ENCODE data around the gene NSMF. TPM values are rescaled to one million over a fixed set of nuclear protein-coding genes. Genes with fewer than 3 reads are reported as not detected.

NSMF gene
- total and polyA plus RNA-seq, 2 of the 8 experiments (the other 6 are each of a cell fraction or from before 2014, with no cell fraction given), result 56.7 to 65.1 TPM

DNA sequence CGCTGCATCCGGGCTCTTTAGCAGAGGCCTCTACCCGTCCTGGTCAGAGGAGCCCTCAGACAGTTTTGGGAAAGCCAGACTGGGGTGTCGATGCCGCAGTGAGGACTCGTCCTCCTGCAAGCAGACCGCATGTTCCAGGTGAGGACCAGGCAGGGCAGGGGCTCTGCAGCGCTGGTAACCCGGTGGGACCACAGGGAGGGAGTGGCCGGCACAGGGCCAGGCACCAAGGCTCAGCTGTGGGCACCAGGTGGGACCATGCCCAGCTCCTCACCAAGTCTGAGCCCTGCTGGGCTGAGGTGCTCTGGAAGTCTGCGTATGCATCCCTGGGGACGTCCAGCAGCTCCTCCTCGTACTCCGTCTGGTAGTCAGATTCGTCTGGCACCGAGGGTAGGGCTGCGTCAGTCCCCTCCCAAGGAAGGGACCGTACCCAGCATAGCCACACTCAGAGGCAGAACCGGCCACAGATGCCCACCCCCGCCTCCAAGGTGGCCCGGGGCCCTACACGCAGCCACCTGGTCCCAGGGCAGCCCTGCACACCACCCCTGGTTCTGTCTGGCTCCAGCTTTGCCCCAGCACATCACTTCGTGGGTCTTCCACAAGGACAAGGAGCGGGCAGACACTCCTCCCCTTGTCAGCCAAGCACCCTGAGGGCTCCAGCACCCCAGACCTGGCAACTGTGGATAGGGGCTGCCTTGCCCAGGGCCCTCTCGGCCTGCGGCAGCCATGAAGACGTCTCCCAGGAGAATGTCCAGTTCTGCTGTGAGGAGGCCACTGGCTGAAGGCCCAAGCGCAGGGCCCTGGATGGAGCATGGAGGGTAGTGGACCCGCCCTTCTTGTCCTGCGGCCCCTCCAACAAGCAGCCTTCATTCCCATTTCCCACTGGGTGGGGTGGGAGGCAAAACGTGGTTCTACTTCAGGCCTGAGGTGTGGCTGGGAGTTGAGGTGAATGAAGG lies 1.5 kb upstream of the NSMF start (continued):
- TF ChIP-seq HDAC2 (IDR thresholded peaks at IDR 0.05; ENCODE audit: borderline replicate concordance in 1 of 2, low read depth in 2 of 2, low read length in 2 of 2), result no peak
- TF ChIP-seq SIX5 (IDR thresholded peaks at IDR 0.05; ENCODE audit: low read depth, low read length), result no peak
- no peak for TF ChIP-seq KDM4A (IDR thresholded peaks at IDR 0.05; ENCODE audit: low read depth, low read length, severe bottlenecking)
- no peak for TF ChIP-seq RAD21 (IDR thresholded peaks at IDR 0.05 in 1 of 2, conservative IDR thresholded peaks at IDR 0.05 in 1 of 2; ENCODE audit: low read depth in 2 of 2, low read length in 2 of 2)
- no peak for TF ChIP-seq ZNF274 (IDR thresholded peaks at IDR 0.05; ENCODE audit: borderline replicate concordance, extremely low read depth, low read length)
- no peak for TF ChIP-seq CBX5 (IDR thresholded peaks at IDR 0.05; ENCODE audit: low read depth, low read length)
- no peak for TF ChIP-seq CEBPB (IDR thresholded peaks at IDR 0.05; ENCODE audit: low read depth, low read length)
- no peak for TF ChIP-seq GABPA (IDR thresholded peaks at IDR 0.05; ENCODE audit: borderline replicate concordance, insufficient read depth, low read length)
- no peak for TF ChIP-seq SP2 (IDR thresholded peaks at IDR 0.05; ENCODE audit: low read length)
- no peak for TF ChIP-seq SIRT6 (IDR thresholded peaks at IDR 0.05; ENCODE audit: low read length)

All from H1 (cell line).